ENCODE results near the gene UPF2.

GRCh38 chr10:11878776-11879175, 163.8 kb downstream of the UPF2 start:
- TF ChIP-seq CTCF (IDR thresholded peaks at IDR 0.05) (no peak), POLR2A (IDR thresholded peaks at IDR 0.05) (no peak)
